B cell (primary cell): ENCODE data around the gene IFT22. TPM values are rescaled to one million over a fixed set of nuclear protein-coding genes. Genes with fewer than 3 reads are reported as not detected.

Experiments used
- ATAC-seq: fragments of 200-7000 bp; cut with Tn5 transposase; one replicate; pipeline ENCODE4 v1.10.0; 2021; ENCODE audit warnings: low read depth, mild to moderate bottlenecking, moderate number of reproducible peaks, moderate library complexity
- CTCF ChIA-PET: fragments of 350-600 bp; sonication (Branson Sonifier 250); formaldehyde crosslinking; loops from one replicate; lab custom pipeline; 2021; ENCODE audit warnings: antibody characterized with exemption, inconsistent platforms; lab: Charles Lee
- POLR2A ChIA-PET: fragments of 350-600 bp; sonication (Branson Sonifier 250); formaldehyde crosslinking; loops from one replicate; lab custom pipeline; 2021; ENCODE audit warnings: antibody characterized with exemption; lab: Charles Lee
- DNase-seq: peaks from one replicate; pipeline ENCODE4 v3.0.0; 2013
- H2AFZ ChIP-seq: 2 replicates; pipeline ENCODE4 v1.6.1; 2012; ENCODE audit warnings: mild to moderate bottlenecking, low read depth, low read length; ENCODE audit not compliant: insufficient read depth, poor library complexity, severe bottlenecking
- H3K27ac ChIP-seq, 2 donors: 1 replicate in 1 of 2; 2 replicates in 1 of 2; pipeline ENCODE4 v1.5.1; 2012 to 2013; ENCODE audit warnings: low read length in 2 of 2, mild to moderate bottlenecking in 2 of 2, moderate library complexity in 1 of 2
- H3K27me3 ChIP-seq, 4 experiments: fragments of 200-600 bp in 1 of 4; sonication (generic) in 1 of 4; replicated peaks in 1 of 4; 1 replicate in 2 of 4; 2 replicates in 2 of 4; pipeline versions ENCODE4 v1.6.1 to v1.7.0; 2013 to 2016; ENCODE audit warnings: low read length in 3 of 4, mild to moderate bottlenecking in 2 of 4, mixed read lengths in 1 of 4, moderate library complexity in 1 of 4; ENCODE audit not compliant: insufficient read depth in 4 of 4, control insufficient read depth in 3 of 4; ENCODE audit errors: control extremely low read depth in 1 of 4
- H3K36me3 ChIP-seq, 2 experiments: replicated peaks in 1 of 2; 1 replicate in 1 of 2; 2 replicates in 1 of 2; pipeline versions ENCODE4 v1.6.1 to v1.7.1; 2013; ENCODE audit warnings: low read length in 1 of 2; ENCODE audit not compliant: insufficient read depth in 2 of 2, control insufficient read depth in 1 of 2; ENCODE audit errors: control extremely low read depth in 1 of 2, extremely low read depth in 1 of 2
- H3K4me1 ChIP-seq, 2 donors: fragments of 200-600 bp in 1 of 2; sonication (generic) in 1 of 2; 1 replicate in 1 of 2; 2 replicates in 1 of 2; pipeline versions ENCODE4 v1.5.1 to v1.6.1; 2013 to 2017; ENCODE audit warnings: low read length in 2 of 2; ENCODE audit not compliant: control insufficient read depth in 2 of 2, insufficient read depth in 2 of 2
- H3K4me2 ChIP-seq: replicated peaks from 2 replicates; pipeline ENCODE3; 2012; ENCODE audit warnings: mild to moderate bottlenecking, low read depth, low read length; ENCODE audit not compliant: poor library complexity, severe bottlenecking
- H3K4me3 ChIP-seq, 5 experiments: fragments of 200-600 bp in 1 of 5; sonication (generic) in 1 of 5; 1 replicate in 3 of 5; 2 replicates in 2 of 5; pipeline versions ENCODE4 v1.5.1 to v1.7.0; 2011 to 2016; ENCODE audit warnings: low read length in 4 of 5, mild to moderate bottlenecking in 4 of 5, low read depth in 2 of 5, control low read depth in 1 of 5, moderate library complexity in 1 of 5; ENCODE audit not compliant: insufficient read depth in 1 of 5; ENCODE audit errors: control extremely low read depth in 1 of 5, extremely low read depth in 1 of 5
- H3K79me2 ChIP-seq: fragments of 200-600 bp; sonication (generic); one replicate; pipeline ENCODE4 v1.6.0; 2016; ENCODE audit warnings: low read length; ENCODE audit not compliant: control insufficient read depth, insufficient read depth
- H3K9ac ChIP-seq: fragments of 200-600 bp; sonication (generic); 2 replicates; pipeline ENCODE4 v1.6.1; 2017; ENCODE audit warnings: mild to moderate bottlenecking, low read length, moderate library complexity
- H3K9me3 ChIP-seq, 3 donors: one replicate each; pipeline versions ENCODE4 v1.6.1 to v1.7.1; 2013; ENCODE audit warnings: low read length in 2 of 3; ENCODE audit not compliant: control insufficient read depth in 2 of 3, insufficient read depth in 1 of 3; ENCODE audit errors: control extremely low read depth in 1 of 3
- H4K20me1 ChIP-seq: 2 replicates; pipeline ENCODE4 v1.6.0; 2012; ENCODE audit warnings: mild to moderate bottlenecking, low read length; ENCODE audit not compliant: insufficient read depth, control insufficient read depth, poor library complexity, severe bottlenecking
- H3K27ac Mint-ChIP-seq: one replicate; pipeline ENCODE4 v1.8.0; 2021; ENCODE audit warnings: mixed read lengths
- H3K27me3 Mint-ChIP-seq: one replicate; pipeline ENCODE4 v1.8.0; 2021; ENCODE audit warnings: mixed read lengths
- H3K4me1 Mint-ChIP-seq: one replicate; pipeline ENCODE4 v1.8.0; 2021; ENCODE audit warnings: mixed read lengths
- H3K4me3 Mint-ChIP-seq: one replicate; pipeline ENCODE4 v1.8.0; 2021; ENCODE audit warnings: mixed read lengths
- H3K9me3 Mint-ChIP-seq: one replicate; pipeline ENCODE4 v1.8.0; 2022; ENCODE audit warnings: mixed read lengths; ENCODE audit not compliant: insufficient read depth
- CTCF ChIP-seq: fragments of 200-600 bp; IDR thresholded peaks from one replicate; pipeline ENCODE4 v1.8.0; 2022; ENCODE audit warnings: antibody characterized with exemption, mild to moderate bottlenecking
- EZH2 ChIP-seq: IDR thresholded peaks from 2 replicates; pipeline ENCODE4 v1.6.1; 2012; ENCODE audit warnings: borderline replicate concordance, low read depth, mild to moderate bottlenecking, moderate library complexity, low read length; ENCODE audit not compliant: insufficient read depth, poor library complexity, severe bottlenecking
- WGBS: methylation state at CpG from one replicate; pipeline ENCODE4 v1.1.5; 2013; ENCODE audit warnings: missing lambda C conversion rate; ENCODE audit not compliant: insufficient coverage; 5-methylcytosine and 5-hydroxymethylcytosine counted together
- intact Hi-C: fragments of 100-400 bp; cut with micrococcal nuclease; formaldehyde crosslinking; loops from one replicate; pipeline ENCODE4 v1.10.0; 2022
- polyA plus RNA-seq: library from polyadenylated mRNA; depleted of rRNA; stranded (reverse); fragments of >200 nt; gene quantifications from 2 replicates; pipeline ENCODE4 v1.2.3, GENCODE V29; 2012
- total RNA-seq, 2 donors: library from RNA; stranded (reverse); fragments of 120-200 nt in 1 of 2; gene quantifications; 1 replicate in 1 of 2; 2 replicates in 1 of 2; pipeline versions ENCODE4 v1.2.3 to v1.2.4, GENCODE V29; 2013 to 2022

Gene IFT22
- total and polyA plus RNA-seq, 2 donors (not counting 1 experiment from before 2014, with no cell fraction given), result 5.2 to 7.3 TPM

GRCh38 chr7:101328159-101328558 lies 6.5 kb upstream of the IFT22 start:
- no peaks in the 10 kb centered on the region for H3K36me3 ChIP-seq
- ChIA-PET POLR2A (no interaction called here), CTCF (interaction anchor here (1.2 kb wide), 1 partner anchor 10 kb away, joined by 3 read pairs; no protein-coding TSS in a partner anchor)
- H3K4me1 Mint-ChIP-seq, result no peaks in the 10 kb centered on the region
- no peaks in the 10 kb centered on the region for H4K20me1 ChIP-seq
- no peaks in the 10 kb centered on the region for H3K4me1 ChIP-seq
- no peak overlapping the region for H3K27ac Mint-ChIP-seq
- H3K4me2 ChIP-seq, result no peak overlapping the region
- peaks cover 0 to 2% (median 0%) of the 10 kb centered on the region in 4 experiments for H3K27me3 ChIP-seq
- no peaks in the 10 kb centered on the region for H3K9me3 Mint-ChIP-seq
- no peak overlapping the region for H3K27ac ChIP-seq
- peaks cover 8% of the 10 kb centered on the region for H3K27me3 Mint-ChIP-seq
- 100% methylated on average over 1 of the region's 5 CpGs for WGBS
- H2AFZ ChIP-seq, result no peak overlapping the region
- H3K9ac ChIP-seq, result no peak overlapping the region
- no peaks in the 10 kb centered on the region for H3K79me2 ChIP-seq
- DNase-seq, result no peak
- no peak for TF ChIP-seq CTCF
- no peak for TF ChIP-seq EZH2
- no peaks in the 10 kb centered on the region for H3K9me3 ChIP-seq
- intact Hi-C loops, result no loop called here
- H3K4me3 Mint-ChIP-seq, result no peak overlapping the region
- H3K4me3 ChIP-seq, result no peak overlapping the region
- ATAC-seq, result no peak

GRCh38 chr7:101319401-101319800 lies 2.2 kb downstream of the IFT22 start:
- ChIA-PET CTCF (no interaction called here), POLR2A (no interaction called here)
- intact Hi-C loops, result no loop called here
- Mint-ChIP-seq H3K9me3 (no peaks in the 10 kb centered on the region), H3K27me3 (no peaks in the 10 kb centered on the region), H3K4me3 (no peak overlapping the region), H3K27ac (no peak overlapping the region), H3K4me1 (peaks cover 16% of the 10 kb centered on the region)
- Histone ChIP-seq H4K20me1 (no peaks in the 10 kb centered on the region), H2AFZ (no peak overlapping the region), H3K9me3 (no peaks in the 10 kb centered on the region), H3K27ac (no peak overlapping the region), H3K4me3 (no peak overlapping the region), H3K4me1 (peaks cover 13 to 16% of the 10 kb centered on the region in 2 donors), H3K27me3 (no peaks in the 10 kb centered on the region), H3K4me2 (no peak overlapping the region), H3K36me3 (peaks cover 0 to 12% of the 10 kb centered on the region in 2 experiments), H3K79me2 (peaks cover 10% of the 10 kb centered on the region), H3K9ac (no peak overlapping the region)
- ATAC-seq (no peak), DNase-seq (no peak)
- 87% methylated on average over 3 of the region's 5 CpGs for WGBS
- TF ChIP-seq CTCF, result no peak
- TF ChIP-seq EZH2, result no peak
